Fibroblast of lung (primary cell): ENCODE results near the gene C16orf92. TPM values are rescaled to one million over a fixed set of nuclear protein-coding genes. Genes with fewer than 3 reads are reported as not detected.
A peak's percentile ranks its signal among the peaks of the same experiment; 100 is the strongest.

ENCODE experiments used
- DNase-seq, 2 donors: peaks; one replicate each; pipeline versions ENCODE4 v3.0.0 to v3.0.0-alpha.2; 2010; ENCODE audit warnings: low read depth in 2 of 2
- H2AFZ ChIP-seq: 2 replicates; pipeline ENCODE4 v1.5.1; 2012; ENCODE audit warnings: low read length, control low read depth, inconsistent platforms
- H3K27ac ChIP-seq: 2 replicates; pipeline ENCODE4 v1.5.1; 2011; ENCODE audit warnings: low read length, control low read depth; ENCODE audit not compliant: insufficient read depth
- H3K27me3 ChIP-seq: 2 replicates; pipeline ENCODE4 v1.5.1; 2011; ENCODE audit warnings: mild to moderate bottlenecking, low read length; ENCODE audit not compliant: control insufficient read depth, insufficient read depth
- H3K36me3 ChIP-seq: 2 replicates; pipeline ENCODE4 v1.5.1; 2011; ENCODE audit warnings: low read length; ENCODE audit not compliant: control insufficient read depth, insufficient read depth
- H3K4me1 ChIP-seq: 2 replicates; pipeline ENCODE4 v1.5.1; 2011; ENCODE audit warnings: low read length; ENCODE audit not compliant: control insufficient read depth, insufficient read depth; ENCODE audit errors: extremely low read depth
- H3K4me2 ChIP-seq: 2 replicates; pipeline ENCODE4 v1.5.1; 2011; ENCODE audit warnings: low read length, control low read depth; ENCODE audit not compliant: insufficient read depth; ENCODE audit errors: extremely low read depth
- H3K4me3 ChIP-seq, 4 experiments: fragments of 200-600 bp in 1 of 4; sonication (generic) in 1 of 4; replicated peaks in 1 of 4; 2 replicates each; pipeline ENCODE4 v1.5.1; 2011 to 2016; ENCODE audit warnings: low read length in 4 of 4, low read depth in 3 of 4, mild to moderate bottlenecking in 3 of 4, control low read depth in 2 of 4, inconsistent platforms in 1 of 4, mixed read lengths in 1 of 4; ENCODE audit not compliant: insufficient read depth in 1 of 4; ENCODE audit errors: control extremely low read depth in 1 of 4
- H3K79me2 ChIP-seq: 2 replicates; pipeline ENCODE4 v1.5.1; 2012; ENCODE audit warnings: mild to moderate bottlenecking, low read length, inconsistent platforms; ENCODE audit not compliant: control insufficient read depth, insufficient read depth
- H3K9ac ChIP-seq: 2 replicates; pipeline ENCODE4 v1.5.1; 2011; ENCODE audit warnings: mild to moderate bottlenecking, low read length, control low read depth; ENCODE audit not compliant: insufficient read depth
- H3K9me3 ChIP-seq: 2 replicates; pipeline ENCODE4 v1.5.1; 2012; ENCODE audit warnings: low read depth, low read length; ENCODE audit not compliant: control insufficient read depth, insufficient read depth
- H4K20me1 ChIP-seq: 2 replicates; pipeline ENCODE4 v1.5.1; 2011; ENCODE audit warnings: low read length; ENCODE audit not compliant: control insufficient read depth, insufficient read depth; ENCODE audit errors: extremely low read depth
- EZH2 ChIP-seq: IDR thresholded peaks from 2 replicates; pipeline ENCODE4 v1.5.1; 2012; ENCODE audit warnings: low read length, control low read depth, mild to moderate bottlenecking; ENCODE audit errors: missing control alignments
- polyA plus RNA-seq, 2 donors: library from polyadenylated mRNA; depleted of rRNA in 1 of 2; stranded (reverse) in 1 of 2; unstranded in 1 of 2; fragments of >200 nt; gene quantifications; 2 replicates each; pipeline ENCODE4 v1.2.1, GENCODE V29; 2011 to 2012; ENCODE audit warnings: missing spikeins in 1 of 2
- total RNA-seq: library from RNA; depleted of rRNA; stranded (reverse); fragments of >200 nt; gene quantifications from 2 replicates; pipeline ENCODE4 v1.2.1, GENCODE V29; 2014
- TF ChIP-seq, protein P1 (sequence below), 2 donors: IDR thresholded peaks in 1 of 2; conservative IDR thresholded peaks in 1 of 2; 1 replicate in 1 of 2; 2 replicates in 1 of 2; pipeline ENCODE4 v1.5.1; 2011 to 2012; ENCODE audit warnings: low read length in 2 of 2, control low read depth in 1 of 2, inconsistent platforms in 1 of 2, low read depth in 1 of 2, mild to moderate bottlenecking in 1 of 2

Gene C16orf92
- total and polyA plus RNA-seq, 2 donors (not counting 1 experiment from before 2014, with no cell fraction given) = not detected

- Histone ChIP-seq H3K27ac (no peak overlapping the region), H3K4me3 (no peak overlapping the region), H2AFZ (no peak overlapping the region), H3K4me2 (no peak overlapping the region), H4K20me1 (no peaks in the 10 kb centered on the region), H3K79me2 (no peaks in the 10 kb centered on the region), H3K9me3 (no peaks in the 10 kb centered on the region), H3K9ac (no peak overlapping the region), H3K27me3 (no peaks in the 10 kb centered on the region), H3K36me3 (peaks cover under 1% of the 10 kb centered on the region), H3K4me1 (peaks cover 16% of the 10 kb centered on the region)
- peak in 1 of 2 donors; percentile 52 for DNase-seq
- TF ChIP-seq, protein P1, sequence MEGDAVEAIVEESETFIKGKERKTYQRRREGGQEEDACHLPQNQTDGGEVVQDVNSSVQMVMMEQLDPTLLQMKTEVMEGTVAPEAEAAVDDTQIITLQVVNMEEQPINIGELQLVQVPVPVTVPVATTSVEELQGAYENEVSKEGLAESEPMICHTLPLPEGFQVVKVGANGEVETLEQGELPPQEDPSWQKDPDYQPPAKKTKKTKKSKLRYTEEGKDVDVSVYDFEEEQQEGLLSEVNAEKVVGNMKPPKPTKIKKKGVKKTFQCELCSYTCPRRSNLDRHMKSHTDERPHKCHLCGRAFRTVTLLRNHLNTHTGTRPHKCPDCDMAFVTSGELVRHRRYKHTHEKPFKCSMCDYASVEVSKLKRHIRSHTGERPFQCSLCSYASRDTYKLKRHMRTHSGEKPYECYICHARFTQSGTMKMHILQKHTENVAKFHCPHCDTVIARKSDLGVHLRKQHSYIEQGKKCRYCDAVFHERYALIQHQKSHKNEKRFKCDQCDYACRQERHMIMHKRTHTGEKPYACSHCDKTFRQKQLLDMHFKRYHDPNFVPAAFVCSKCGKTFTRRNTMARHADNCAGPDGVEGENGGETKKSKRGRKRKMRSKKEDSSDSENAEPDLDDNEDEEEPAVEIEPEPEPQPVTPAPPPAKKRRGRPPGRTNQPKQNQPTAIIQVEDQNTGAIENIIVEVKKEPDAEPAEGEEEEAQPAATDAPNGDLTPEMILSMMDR (conservative IDR thresholded peaks at IDR 0.05 in 1 of 2, IDR thresholded peaks at IDR 0.05 in 1 of 2; ENCODE audit: low read depth in 1 of 2, low read length in 2 of 2) = no peak
- TF ChIP-seq EZH2 = no peak
Observed at GRCh38 chr16:30060346-30060745, 37.3 kb downstream of the C16orf92 start.

GRCh38 chr16:30060836-30061554 is 38.0 kb downstream of the C16orf92 start:
- Histone ChIP-seq H3K27ac (no peak overlapping the region), H3K4me1 (peaks cover 16% of the 10 kb centered on the region)

GRCh38 chr16:30063278-30063892 is 40.4 kb downstream of the C16orf92 start:
- H3K4me2 ChIP-seq = peak overlapping the region; percentile 92
- H2AFZ ChIP-seq = peak overlapping the region; percentile 74
- H4K20me1 ChIP-seq = no peaks in the 10 kb centered on the region
- peak overlapping the region in 1 of 4 experiments; percentile 56 for H3K4me3 ChIP-seq
- peaks cover 11% of the 10 kb centered on the region for H3K36me3 ChIP-seq
- peaks cover 22% of the 10 kb centered on the region for H3K4me1 ChIP-seq
- peak overlapping the region; percentile 99 for H3K27ac ChIP-seq
- DNase-seq = no peak
- peak overlapping the region; percentile 98 for H3K9ac ChIP-seq
- H3K27me3 ChIP-seq = no peaks in the 10 kb centered on the region
- peaks cover 27% of the 10 kb centered on the region for H3K79me2 ChIP-seq
- no peaks in the 10 kb centered on the region for H3K9me3 ChIP-seq
- TF ChIP-seq, protein P1 (conservative IDR thresholded peaks at IDR 0.05 in 1 of 2, IDR thresholded peaks at IDR 0.05 in 1 of 2; ENCODE audit: low read depth in 1 of 2, low read length in 2 of 2) = no peak
- no peak for TF ChIP-seq EZH2

More at GRCh38 chr16:30060836-30061554, 38.0 kb downstream of the C16orf92 start:
- no peak for DNase-seq
- no peaks in the 10 kb centered on the region for H3K27me3 ChIP-seq
- no peak overlapping the region for H3K4me3 ChIP-seq
- no peaks in the 10 kb centered on the region for H4K20me1 ChIP-seq
- H3K36me3 ChIP-seq = no peaks in the 10 kb centered on the region
- TF ChIP-seq, protein P1 (conservative IDR thresholded peaks at IDR 0.05 in 1 of 2, IDR thresholded peaks at IDR 0.05 in 1 of 2; ENCODE audit: low read depth in 1 of 2, low read length in 2 of 2) = no peak
- TF ChIP-seq EZH2 = no peak
- H3K9me3 ChIP-seq = no peaks in the 10 kb centered on the region
- no peak overlapping the region for H3K4me2 ChIP-seq
- no peak overlapping the region for H2AFZ ChIP-seq
- H3K79me2 ChIP-seq = peaks cover 4% of the 10 kb centered on the region
- no peak overlapping the region for H3K9ac ChIP-seq
